ENCODE data around the gene PLXNB2. TPM values are rescaled to one million over a fixed set of nuclear protein-coding genes. Genes with fewer than 3 reads are reported as not detected.

Gene PLXNB2
- total RNA-seq, 4 donors from 2014 or later: 93.2 to 207 (median 102) TPM

DNA sequence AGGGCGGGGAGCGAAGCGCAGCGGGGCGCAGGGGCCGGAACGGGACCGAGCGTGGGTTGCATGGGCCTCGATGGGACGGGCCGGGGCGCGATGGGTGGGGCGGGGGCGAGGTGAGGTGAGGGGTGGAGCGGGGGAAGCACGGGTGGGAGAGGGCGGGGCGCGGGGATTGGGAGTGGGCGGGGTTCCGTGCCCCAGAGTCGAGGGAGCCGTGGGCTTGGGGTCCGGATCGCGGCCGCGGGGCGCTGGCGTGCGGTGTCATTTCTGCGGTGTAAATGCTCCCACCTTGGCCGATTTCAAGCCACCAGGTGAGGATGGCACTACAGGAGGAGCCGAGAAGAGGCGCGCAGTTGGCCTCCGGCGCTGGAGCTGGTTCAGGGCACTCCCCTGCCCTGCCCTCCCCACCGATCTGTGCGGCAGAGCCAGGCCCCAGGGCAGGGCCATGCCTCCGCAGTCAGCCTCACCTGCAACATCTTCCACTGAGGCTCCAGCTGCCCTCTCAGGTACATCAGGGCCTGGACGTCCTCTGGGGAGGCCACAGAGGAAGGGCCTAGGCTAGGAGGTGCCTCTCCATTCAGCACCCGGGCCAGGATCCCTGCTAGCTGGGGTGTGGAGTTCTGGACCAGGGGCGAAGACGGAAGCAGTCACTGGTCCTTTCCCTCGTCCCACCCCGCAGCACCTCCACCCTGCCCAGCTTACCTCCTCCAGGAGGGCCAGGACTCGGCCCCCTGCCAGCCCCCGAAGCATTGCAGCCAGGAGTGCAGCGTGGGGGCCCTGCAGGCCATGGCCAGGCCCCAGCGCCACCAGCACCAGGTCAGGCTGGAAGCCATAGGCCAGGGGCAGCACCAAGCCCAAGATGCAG lies 62.0 kb downstream of the PLXNB2 start:
- peaks cover 0 to 89% (median 42%) of the 10 kb centered on the region in 3 donors for H3K4me1 ChIP-seq
- ATAC-seq: no peak
- 1% methylated on average over 16 of the region's 53 CpGs; no CpG with 5 or more reads in 1 of the 2 donors for WGBS, 2 donors (ENCODE audit: low coverage in 1 of 2)
- TF ChIP-seq POLR2A (IDR thresholded peaks at IDR 0.05): peak in 1 of 2 donors; percentile 12
- TF ChIP-seq EP300 (IDR thresholded peaks at IDR 0.05): no peak
- TF ChIP-seq POLR2AphosphoS5 (IDR thresholded peaks at IDR 0.05): no peak
- TF ChIP-seq, protein P1, sequence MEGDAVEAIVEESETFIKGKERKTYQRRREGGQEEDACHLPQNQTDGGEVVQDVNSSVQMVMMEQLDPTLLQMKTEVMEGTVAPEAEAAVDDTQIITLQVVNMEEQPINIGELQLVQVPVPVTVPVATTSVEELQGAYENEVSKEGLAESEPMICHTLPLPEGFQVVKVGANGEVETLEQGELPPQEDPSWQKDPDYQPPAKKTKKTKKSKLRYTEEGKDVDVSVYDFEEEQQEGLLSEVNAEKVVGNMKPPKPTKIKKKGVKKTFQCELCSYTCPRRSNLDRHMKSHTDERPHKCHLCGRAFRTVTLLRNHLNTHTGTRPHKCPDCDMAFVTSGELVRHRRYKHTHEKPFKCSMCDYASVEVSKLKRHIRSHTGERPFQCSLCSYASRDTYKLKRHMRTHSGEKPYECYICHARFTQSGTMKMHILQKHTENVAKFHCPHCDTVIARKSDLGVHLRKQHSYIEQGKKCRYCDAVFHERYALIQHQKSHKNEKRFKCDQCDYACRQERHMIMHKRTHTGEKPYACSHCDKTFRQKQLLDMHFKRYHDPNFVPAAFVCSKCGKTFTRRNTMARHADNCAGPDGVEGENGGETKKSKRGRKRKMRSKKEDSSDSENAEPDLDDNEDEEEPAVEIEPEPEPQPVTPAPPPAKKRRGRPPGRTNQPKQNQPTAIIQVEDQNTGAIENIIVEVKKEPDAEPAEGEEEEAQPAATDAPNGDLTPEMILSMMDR (IDR thresholded peaks at IDR 0.05): no peak
- H3K36me3 ChIP-seq: peaks cover 0 to 28% of the 10 kb centered on the region in 2 donors
- H3K9me3 ChIP-seq: no peaks in the 10 kb centered on the region
- peak overlapping the region; percentile 84 to 92 for H3K4me3 ChIP-seq
- H3K27ac ChIP-seq: peak overlapping the region; percentile 86 to 96 (median 92)
- no peaks in the 10 kb centered on the region for H3K27me3 ChIP-seq

DNA sequence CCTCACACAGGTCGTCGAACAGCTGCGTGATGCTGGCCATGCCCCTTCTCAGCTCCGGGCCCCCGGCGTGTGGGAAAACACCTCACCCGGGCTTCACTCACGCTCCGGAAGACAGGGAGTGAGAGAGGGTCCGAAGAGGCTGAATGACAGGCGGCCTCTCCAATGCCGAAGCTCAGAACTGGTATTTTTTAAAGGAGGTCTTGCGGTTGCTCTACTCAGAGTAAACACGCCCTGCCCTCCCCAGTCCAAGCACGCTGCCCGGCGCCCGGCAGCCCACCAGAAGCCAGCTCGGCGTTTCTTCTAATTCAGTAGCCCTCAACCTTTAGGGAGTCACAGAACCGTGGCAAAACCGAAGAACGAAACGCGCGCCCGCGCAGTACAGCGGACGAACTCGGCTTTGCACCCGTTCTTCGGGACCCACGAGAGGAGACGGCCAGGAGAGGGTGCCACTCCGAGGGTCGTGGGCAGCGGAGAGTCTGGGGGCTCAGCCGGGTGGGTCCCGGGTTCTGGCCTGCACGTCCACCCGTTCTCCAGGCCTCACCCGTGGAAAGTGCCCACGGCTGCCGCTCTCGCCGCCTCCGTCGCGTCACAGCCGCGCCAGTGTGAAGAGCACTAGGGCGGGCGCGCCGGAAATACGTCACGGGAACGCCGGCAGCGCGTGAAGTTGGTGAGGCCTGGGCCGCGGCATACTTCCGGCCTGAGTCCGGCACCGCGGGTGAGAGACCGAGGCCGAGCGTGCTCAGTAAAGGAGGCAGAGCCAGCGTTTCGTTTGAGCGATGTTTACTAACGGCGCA lies 62.8 kb downstream of the PLXNB2 start, which contains the start of gene TUBGCP6:
Gene TUBGCP6 (minus strand): TSS at position 604 of the 794 bp plus-strand sequence. CDS start 564 bp downstream, at position 40.
- Histone ChIP-seq H3K4me1 (peaks cover 0 to 83% (median 34%) of the 10 kb centered on the region in 3 donors), H3K27ac (peak within 1 kb of the TSS; percentile 86 to 96 (median 92)), H3K4me3 (peak within 1 kb of the TSS; percentile 84 to 92), H3K27me3 (no peaks in the 10 kb centered on the region), H3K9me3 (no peaks in the 10 kb centered on the region), H3K36me3 (peaks cover 0 to 37% of the 10 kb centered on the region in 2 donors)
- 0% methylated on average over 1 of the region's 76 CpGs; no CpG with 5 or more reads in 1 of the 2 donors for WGBS, 2 donors (ENCODE audit: low coverage in 1 of 2)
- peak; percentile 95 for ATAC-seq
- no peak for TF ChIP-seq EP300 (IDR thresholded peaks at IDR 0.05)
- TF ChIP-seq, protein P1 (IDR thresholded peaks at IDR 0.05): peak in 3 of 4 experiments; percentile 47 to 58 (median 48)
- TF ChIP-seq POLR2AphosphoS5 (IDR thresholded peaks at IDR 0.05): peak; percentile 96
- peak; percentile 83 to 85 for TF ChIP-seq POLR2A (IDR thresholded peaks at IDR 0.05)

DNA sequence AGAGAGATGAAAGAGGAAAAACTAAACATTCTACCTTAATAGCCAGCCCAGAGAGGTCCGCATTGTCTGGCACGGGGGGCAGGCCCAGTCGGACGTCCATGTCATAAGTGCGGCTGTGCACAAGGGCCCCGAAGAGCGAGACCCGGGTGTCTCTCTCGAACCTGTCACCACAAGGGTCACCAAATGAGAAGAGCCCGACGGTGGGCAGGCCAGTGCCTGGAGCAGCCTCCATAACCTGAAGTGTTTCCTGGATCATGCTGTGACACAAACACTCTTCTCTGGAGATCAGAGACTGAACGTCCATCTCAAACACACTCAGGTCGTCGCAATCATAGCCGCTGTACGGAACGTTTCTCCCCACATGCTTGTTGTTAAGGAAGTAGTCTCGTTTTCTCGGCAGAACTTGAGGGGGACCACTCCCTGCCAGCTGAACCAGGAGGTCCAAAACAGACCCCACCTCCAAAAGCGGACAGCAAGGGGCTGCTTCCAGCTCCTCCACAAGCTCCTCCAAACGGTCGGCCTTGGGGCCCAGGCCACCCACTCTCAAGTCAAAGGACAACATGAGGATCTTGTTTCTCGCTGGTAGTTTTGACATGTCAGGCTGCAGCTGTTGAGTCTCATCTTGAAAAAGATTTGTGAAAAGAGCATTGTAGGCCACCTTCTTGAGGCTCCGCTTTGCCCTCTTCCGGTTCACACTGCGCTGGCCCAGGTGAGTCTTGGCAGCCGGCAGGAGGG lies 63.6 kb downstream of the PLXNB2 start:
- Histone ChIP-seq H3K27ac (peak overlapping the region; percentile 86 to 96 (median 92)), H3K9me3 (no peaks in the 10 kb centered on the region), H3K4me1 (peaks cover 0 to 75% (median 30%) of the 10 kb centered on the region in 3 donors), H3K27me3 (no peaks in the 10 kb centered on the region), H3K4me3 (peak overlapping the region; percentile 84 to 92), H3K36me3 (peaks cover 0 to 44% of the 10 kb centered on the region in 2 donors)
- WGBS, 2 donors (ENCODE audit: low coverage in 1 of 2): 5 to 24% methylated on average over 8 to 21 of the region's 27 CpGs
- no peak for ATAC-seq
- TF ChIP-seq POLR2A (IDR thresholded peaks at IDR 0.05) (no peak), EP300 (IDR thresholded peaks at IDR 0.05) (no peak), POLR2AphosphoS5 (IDR thresholded peaks at IDR 0.05) (no peak)
- TF ChIP-seq, protein P1 (IDR thresholded peaks at IDR 0.05): no peak

DNA sequence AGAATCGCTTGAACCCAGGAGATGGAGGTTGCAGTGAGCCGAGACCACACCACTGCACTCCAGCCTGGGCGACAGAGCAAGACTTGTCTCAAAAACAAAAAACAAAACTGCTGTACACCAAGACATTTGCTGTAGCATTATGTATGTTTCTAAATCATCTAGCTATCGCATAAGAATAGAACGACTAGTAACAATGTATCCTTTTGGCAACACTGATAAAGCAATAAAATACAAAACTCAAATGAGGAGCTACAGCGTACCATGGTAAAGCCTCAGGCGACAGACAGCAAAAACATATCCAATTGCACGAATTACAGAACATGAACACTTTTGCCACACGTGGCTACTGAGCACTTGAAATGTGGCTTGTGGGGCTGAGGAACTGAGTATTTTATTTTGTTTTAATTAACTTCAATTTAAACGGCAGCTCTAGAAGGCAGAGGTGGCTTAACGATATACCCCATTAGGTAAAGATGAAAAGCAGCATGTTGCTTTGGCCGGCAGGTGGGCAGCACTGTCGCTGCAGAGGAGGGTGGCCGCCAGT lies 65.0 kb downstream of the PLXNB2 start:
- no peaks in the 10 kb centered on the region for H3K27me3 ChIP-seq
- peaks cover 0 to 50% of the 10 kb centered on the region in 2 donors for H3K36me3 ChIP-seq
- TF ChIP-seq POLR2A (IDR thresholded peaks at IDR 0.05): no peak
- TF ChIP-seq POLR2AphosphoS5 (IDR thresholded peaks at IDR 0.05): no peak
- TF ChIP-seq EP300 (IDR thresholded peaks at IDR 0.05): no peak
- TF ChIP-seq, protein P1 (IDR thresholded peaks at IDR 0.05): no peak
- peak overlapping the region in 1 of 4 donors; percentile 8 for H3K27ac ChIP-seq
- H3K9me3 ChIP-seq: no peaks in the 10 kb centered on the region
- no peak for ATAC-seq
- 50 to 55% methylated on average over 12 of the region's 14 CpGs for WGBS, 2 donors (ENCODE audit: low coverage in 1 of 2)
- H3K4me1 ChIP-seq: peaks cover 0 to 61% (median 30%) of the 10 kb centered on the region in 3 donors
- H3K4me3 ChIP-seq: peak overlapping the region; percentile 84 to 92

Measured in gastroesophageal sphincter (tissue), 4 donors.